NOMO-1 (cell line): ENCODE data around the gene PGM2.

Source experiments
- DNase-seq, 2 experiments: peaks; one replicate each; lab custom pipeline; 2025; ENCODE audit not compliant: unreplicated experiment in 2 of 2; lab: John Stamatoyannopoulos, UW

PGM2 gene

DNA sequence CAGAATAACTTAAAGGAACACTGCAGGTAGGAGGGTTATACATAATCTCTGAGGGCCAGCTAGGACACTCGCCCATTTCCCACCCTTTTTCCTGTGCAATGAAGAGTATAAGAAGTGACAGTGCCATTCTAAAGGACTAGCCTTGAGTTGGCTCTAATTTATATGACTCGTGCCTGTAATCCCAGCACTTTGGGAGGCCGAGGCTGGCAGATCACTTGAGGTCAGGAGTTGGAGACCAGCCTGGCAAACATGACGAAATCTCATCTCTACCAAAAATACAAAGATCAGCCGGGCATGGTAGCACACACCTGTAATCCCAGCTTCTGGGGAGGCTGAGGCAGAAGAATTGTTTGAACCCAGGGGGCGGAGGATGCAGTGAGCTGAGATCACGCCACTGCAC, 68.8 kb downstream of the PGM2 start:
- DNase-seq, result no peak

DNA sequence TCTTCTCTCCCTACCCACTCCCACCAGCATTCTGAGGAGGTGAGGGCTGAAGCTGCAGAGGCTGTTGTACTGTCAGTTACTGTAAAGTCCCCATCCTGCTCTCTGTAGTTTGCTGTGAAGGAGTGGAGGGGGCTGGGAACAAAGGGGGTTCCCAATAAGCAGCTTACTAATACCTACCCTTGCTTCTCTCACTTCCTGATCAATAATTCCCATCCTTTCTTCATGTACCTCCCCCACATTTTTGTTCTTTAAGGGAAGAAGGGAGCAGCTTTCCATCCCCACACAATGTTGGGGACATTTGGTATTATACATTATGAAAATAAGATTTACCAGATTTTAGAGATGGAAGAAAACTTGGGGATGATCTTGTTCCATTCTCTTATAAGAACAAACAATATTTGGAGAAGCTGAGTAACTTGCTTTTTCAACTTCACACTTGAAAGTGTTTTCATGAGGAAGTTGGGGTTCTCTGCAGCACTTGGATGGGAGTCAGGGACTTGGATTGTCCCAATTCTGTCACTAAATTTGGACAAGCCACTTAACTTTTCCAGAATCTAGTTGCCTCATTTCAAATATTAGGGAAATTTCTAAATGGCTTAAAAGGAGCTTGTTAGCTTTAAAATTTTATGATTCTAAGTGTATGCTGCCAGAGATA, 69.8 kb downstream of the PGM2 start:
- DNase-seq, result no peak

DNA sequence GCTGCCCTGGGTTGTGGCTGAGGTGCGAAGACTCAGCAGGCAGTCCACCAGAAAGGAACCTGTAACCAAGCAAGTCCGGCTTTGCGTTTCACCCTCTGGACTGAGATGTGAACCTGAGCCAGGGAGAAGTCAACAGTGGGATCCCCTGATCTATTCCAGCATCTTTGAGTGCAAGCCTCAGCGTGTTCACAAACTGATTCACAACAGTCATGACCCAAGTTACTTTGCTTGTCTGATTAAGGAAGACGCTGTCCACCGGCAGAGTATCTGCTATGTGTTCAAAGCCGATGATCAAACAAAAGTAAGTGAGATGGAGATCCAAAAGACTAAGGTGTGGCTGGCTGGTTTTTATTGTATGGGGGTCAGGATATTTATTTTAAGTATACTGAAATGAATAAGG, 75.7 kb downstream of the PGM2 start:
- DNase-seq, result no peak

DNA sequence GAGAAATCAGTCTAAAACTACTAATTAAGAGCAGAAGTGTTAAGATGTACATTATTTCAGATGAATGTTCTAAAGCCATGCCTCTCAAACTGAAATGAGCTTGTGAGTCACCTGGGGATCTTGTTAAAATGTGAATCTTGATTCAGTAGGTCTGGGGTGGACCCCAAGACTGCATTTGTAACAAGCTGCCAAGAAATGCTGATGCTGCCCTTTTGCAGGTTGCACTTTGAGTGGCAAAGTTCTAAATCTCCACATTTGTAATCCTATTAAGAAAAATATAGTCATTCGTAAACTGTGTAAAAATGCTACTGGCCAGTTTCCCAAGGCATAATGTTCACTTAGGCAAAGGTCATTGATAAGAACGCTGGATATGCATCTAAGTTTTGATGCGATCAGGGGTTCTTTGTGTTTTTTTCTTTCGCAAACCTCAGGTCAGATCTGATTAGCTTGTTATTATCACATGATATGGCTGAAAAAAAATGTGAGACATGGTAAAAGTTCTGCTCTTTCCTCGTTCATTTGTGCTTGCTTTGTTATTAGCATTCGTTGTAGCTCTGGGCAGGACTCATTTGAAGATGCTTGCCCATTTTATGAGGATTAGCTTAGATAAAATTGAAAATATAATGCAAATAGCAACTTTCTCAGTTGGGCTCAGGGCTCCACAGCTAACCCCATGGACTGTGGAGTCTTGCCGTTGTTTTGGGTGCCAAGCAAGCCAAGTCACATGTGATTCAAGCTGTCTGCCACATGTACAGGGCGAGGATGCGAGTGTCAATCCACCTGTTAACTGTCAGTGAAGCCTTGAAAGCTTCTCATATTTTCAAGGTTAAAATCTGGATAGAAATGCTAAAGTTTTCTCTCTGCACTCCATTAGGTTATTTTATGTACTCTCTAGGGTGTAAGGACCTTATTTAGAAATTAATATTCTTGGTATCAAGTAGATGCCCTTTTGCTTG, 76.5 kb downstream of the PGM2 start:
- no peak for DNase-seq

DNA sequence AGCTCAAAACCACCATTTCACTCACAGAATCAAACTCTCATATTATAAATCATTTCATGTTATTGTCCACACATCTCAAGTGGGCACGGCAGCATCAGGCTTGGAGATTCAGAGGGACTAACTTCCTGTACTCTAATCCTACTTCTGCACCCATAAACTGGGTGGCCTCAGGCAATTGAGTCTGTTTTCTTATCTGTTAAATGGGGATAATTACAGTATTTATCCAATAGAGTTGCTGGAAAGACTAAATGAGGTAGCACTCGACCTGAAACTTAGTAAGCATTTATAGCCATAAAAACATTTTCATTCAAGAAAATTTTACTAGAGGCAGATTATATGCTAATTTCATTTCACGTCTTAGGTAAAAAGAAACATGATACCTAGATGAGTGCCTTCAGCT, 77.4 kb downstream of the PGM2 start:
- DNase-seq, result no peak

DNA sequence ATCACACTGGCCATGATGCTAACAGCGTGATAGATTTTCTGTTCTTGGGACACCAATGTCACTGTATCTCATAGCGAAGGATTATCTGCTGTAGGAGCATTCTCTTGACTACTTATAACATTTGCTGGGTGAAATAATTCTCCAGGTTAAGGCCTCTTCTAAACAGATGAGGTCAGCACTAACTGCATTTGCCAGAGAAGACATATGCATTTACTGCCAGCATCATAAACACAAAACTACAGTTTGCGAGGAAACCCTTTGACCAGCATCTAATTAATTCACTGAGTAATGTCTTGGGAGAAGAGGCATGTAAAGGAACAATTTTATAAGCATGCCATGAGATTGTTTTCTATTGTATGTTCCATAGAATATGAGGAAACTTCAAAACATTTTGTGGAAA, 78.3 kb downstream of the PGM2 start:
- no peak for DNase-seq

DNA sequence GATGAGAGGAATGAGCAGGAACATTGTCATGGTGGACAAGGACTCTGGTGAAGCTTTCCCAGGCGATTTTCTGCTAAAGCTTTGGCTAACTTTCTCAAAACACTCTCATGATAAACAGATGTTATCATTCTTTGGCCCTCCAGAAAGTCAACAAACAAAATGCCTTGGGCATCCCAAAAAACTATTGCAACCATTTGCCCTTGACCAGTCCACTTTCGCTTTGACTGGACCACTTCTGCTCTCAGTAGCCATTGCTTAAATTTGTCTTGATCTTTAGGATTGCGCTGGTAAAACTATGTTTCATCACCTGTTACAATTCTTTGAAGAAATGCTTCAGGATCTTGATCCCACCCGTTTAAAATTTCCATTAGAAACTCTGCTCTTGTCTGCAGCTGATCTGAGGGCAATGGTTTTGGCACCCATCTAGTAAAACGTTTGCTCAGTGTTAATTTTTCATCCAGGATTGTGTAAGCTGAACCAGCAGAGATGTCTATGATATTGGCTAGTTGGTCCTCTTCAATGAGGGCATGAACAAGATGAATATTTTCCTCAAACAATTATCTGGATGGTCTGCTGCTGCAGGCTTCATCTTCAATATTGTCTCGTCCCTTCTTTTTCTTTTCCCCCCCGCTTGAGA, 79.2 kb downstream of the PGM2 start:
- DNase-seq, result no peak

DNA sequence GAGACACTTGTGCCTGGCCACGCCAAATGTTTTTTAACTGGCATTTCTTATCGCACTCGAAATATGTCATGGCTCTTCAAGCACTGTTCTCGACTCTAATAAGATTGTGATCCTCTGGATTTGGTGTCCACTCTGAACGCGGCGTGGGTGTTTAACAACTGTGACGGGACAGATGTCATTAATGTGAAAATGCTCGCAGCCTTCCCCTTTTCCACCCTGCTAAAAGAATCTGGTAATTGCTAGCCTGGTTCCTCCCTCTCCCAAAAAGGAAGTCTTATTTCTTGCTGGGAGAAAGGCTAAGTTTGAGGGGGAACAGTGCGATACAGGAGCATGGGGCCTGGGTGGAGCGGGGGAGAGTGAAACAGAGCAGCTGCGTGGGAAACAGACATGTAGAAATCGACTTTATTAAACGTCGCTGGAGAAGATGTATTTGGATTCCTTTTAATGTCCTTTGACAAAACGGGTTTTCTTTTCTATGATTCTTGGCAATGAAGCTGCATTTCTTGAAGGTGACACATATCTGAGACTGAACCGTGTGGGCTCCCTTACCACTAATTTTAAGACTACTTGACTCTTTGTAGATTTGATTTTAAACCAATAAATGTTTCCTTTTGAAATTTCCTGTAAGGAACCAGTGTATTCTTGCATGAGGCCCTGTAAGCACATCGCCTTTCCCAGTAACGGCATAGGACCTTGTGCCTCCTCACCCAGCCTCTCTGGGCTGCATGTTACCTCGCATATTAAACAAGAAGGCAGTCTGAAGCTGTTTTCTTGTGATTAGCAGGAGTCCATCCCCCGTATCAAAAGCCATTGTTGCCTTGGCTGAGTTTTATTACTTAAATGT, 82.2 kb downstream of the PGM2 start:
- DNase-seq, result no peak

DNA sequence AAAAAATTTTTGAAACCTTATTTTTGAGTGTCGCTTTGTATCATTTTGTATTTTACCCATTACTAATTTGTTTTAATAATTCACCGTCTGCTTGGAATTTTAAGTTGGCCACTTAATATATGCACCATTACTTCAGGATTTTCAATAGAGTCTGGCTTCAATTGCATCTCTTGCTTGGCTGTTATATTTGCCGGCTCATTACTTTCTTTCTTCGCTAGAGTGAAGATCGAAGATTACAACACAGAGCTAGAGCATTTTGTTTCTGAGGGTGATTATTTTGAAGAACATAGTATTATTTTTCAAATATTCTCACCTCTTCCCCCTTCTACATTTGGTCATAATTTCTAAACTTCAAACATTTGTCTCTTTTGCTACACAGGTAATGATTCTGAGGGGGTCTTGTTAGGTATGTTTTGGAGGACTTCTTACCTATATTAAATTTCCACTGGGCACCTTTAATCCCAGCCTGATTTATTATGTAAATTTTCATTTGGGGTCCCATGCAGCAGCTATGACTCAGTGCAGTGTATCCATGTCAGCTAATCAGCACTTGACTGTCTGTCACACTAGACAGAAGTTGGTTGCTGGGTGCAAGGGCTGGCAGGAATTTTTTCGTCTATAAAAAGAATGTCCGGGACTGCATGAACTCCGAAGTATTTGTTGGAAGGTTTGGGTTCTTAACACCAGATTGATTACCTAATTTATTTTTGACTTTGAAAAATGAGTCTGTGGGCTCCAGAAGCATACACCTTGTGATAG, 83.0 kb downstream of the PGM2 start:
- DNase-seq, result no peak

DNA sequence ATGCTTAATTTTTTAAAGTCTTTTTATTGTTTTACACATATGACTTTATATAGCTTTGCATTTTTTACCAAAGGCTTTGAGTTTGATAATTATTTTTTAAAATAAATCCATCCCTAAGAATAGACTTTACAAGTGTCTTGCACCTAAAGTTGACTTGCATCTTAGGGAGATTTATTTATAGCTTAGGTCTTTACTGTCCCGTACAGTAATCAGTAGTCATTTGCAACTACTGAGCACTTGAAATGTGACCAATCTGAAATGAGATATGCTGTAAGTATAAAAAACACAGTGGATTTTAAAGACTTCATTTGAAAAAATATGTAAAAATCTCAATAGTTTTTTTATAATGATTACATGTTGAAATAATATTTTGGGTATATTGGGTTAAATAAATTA, 83.6 kb downstream of the PGM2 start:
- no peak for DNase-seq
